K562 (cell line): ENCODE measurements around the gene KCNG1. TPM values are rescaled to one million over a fixed set of nuclear protein-coding genes. Genes with fewer than 3 reads are reported as not detected.

Experiments used
- ATAC-seq: fragments of 200-7000 bp; cut with Tn5 transposase; 3 replicates; pipeline ENCODE4 v1.9.1; 2020; ENCODE audit warnings: moderate library complexity
- BruUV-seq: library from RNA; stranded (reverse); fragments of 400-500 nt; replicated peaks from 2 replicates; lab custom pipeline; 2021; lab: Mats Ljungman, UMichigan
- CTCF ChIA-PET: fragments of 300-600 bp; formaldehyde crosslinking; extraction: SDS; loops from one replicate; lab custom pipeline; 2021; ENCODE audit warnings: low intra/inter-chr PET ratio; lab: Yijun Ruan, JAX
- POLR2A ChIA-PET: fragments of 300-600, 350-650 bp; sonication (Branson Sonifier 250); formaldehyde crosslinking; extraction: SDS; loops from one replicate; lab custom pipeline; 2021; ENCODE audit warnings: antibody characterized with exemption, inconsistent platforms; lab: Yijun Ruan, JAX
- DNase-seq, 4 experiments: peaks; one replicate each; pipeline versions ENCODE4 v3.0.0 to v3.0.0-alpha.2; 2011 to 2018; ENCODE audit warnings: low spot score in 3 of 4, mixed read lengths in 3 of 4; ENCODE audit errors: extremely low read depth in 1 of 4
- FAIRE-seq: peaks from 2 replicates; lab custom pipeline; 2011; peaks lifted over from hg19 to GRCh38; lab: Jason Lieb, UNC
- H2AFZ ChIP-seq: 2 replicates; pipeline ENCODE4 v1.6.0; 2011; ENCODE audit warnings: low read depth, low read length, control low read depth, inconsistent platforms
- H3K27ac ChIP-seq: fragments of 200-600 bp; 3 replicates; pipeline ENCODE4 v1.8.0; 2011; ENCODE audit warnings: low read depth, mild to moderate bottlenecking, control low read depth, inconsistent platforms, low read length, moderate library complexity, mixed read lengths; ENCODE audit errors: extremely low read depth
- H3K27me3 ChIP-seq, 2 experiments: fragments of 300-600 bp in 1 of 2; 2 replicates in 1 of 2; 3 replicates in 1 of 2; pipeline versions ENCODE4 v1.6.0 to v1.8.0; 2011; ENCODE audit warnings: inconsistent platforms in 2 of 2, low read length in 2 of 2, mild to moderate bottlenecking in 1 of 2, mixed read lengths in 1 of 2, moderate library complexity in 1 of 2; ENCODE audit not compliant: control insufficient read depth in 2 of 2, insufficient read depth in 2 of 2
- H3K36me3 ChIP-seq: fragments of 300-600 bp; 3 replicates; pipeline ENCODE4 v1.8.0; 2011; ENCODE audit warnings: mild to moderate bottlenecking, low read length, inconsistent platforms; ENCODE audit not compliant: control insufficient read depth, insufficient read depth
- H3K4me1 ChIP-seq, 2 experiments: fragments of 200-600 bp in 1 of 2; replicated peaks in 1 of 2; 2 replicates in 1 of 2; 3 replicates in 1 of 2; pipeline versions ENCODE4 v1.5.1 to v1.8.0; 2011; ENCODE audit warnings: inconsistent platforms in 2 of 2, low read length in 2 of 2, mild to moderate bottlenecking in 1 of 2, mixed read lengths in 1 of 2, moderate library complexity in 1 of 2; ENCODE audit not compliant: control insufficient read depth in 2 of 2, insufficient read depth in 2 of 2
- H3K4me2 ChIP-seq: 2 replicates; pipeline ENCODE4 v1.6.1; 2011; ENCODE audit warnings: low read length, control low read depth, inconsistent platforms, mixed read lengths; ENCODE audit not compliant: insufficient read depth
- H3K4me3 ChIP-seq: fragments of 200-600 bp; sonication (generic), shearing (Covaris generic); 2 replicates; pipeline ENCODE4 v1.5.1; 2016; ENCODE audit warnings: control low read depth, inconsistent platforms
- H3K79me2 ChIP-seq: fragments of 200-600 bp; 3 replicates; pipeline ENCODE4 v1.8.0; 2011; ENCODE audit warnings: low read length, inconsistent platforms; ENCODE audit not compliant: control insufficient read depth, insufficient read depth
- H3K9ac ChIP-seq, 2 experiments: 2 replicates each; pipeline versions ENCODE4 v1.6.0 to v1.6.1; 2011; ENCODE audit warnings: low read depth in 2 of 2, low read length in 2 of 2, control low read depth in 1 of 2, inconsistent platforms in 1 of 2, mild to moderate bottlenecking in 1 of 2, mixed read lengths in 1 of 2; ENCODE audit not compliant: insufficient read depth in 1 of 2
- H3K9me1 ChIP-seq: one replicate; pipeline ENCODE4 v1.6.0; 2011; ENCODE audit warnings: inconsistent platforms, mild to moderate bottlenecking, low read length, moderate library complexity; ENCODE audit not compliant: control insufficient read depth, insufficient read depth
- H3K9me3 ChIP-seq: replicated peaks from 2 replicates; pipeline ENCODE4 v1.5.1; 2011; ENCODE audit warnings: low read depth, low read length, inconsistent platforms; ENCODE audit not compliant: control insufficient read depth, insufficient read depth
- H4K20me1 ChIP-seq: replicated peaks from 2 replicates; pipeline ENCODE4 v1.6.1; 2011; ENCODE audit warnings: low read length, inconsistent platforms, mixed read lengths; ENCODE audit not compliant: control insufficient read depth, insufficient read depth
- DNMT1 ChIP-seq: fragments of 450-650 bp; IDR thresholded peaks from 2 replicates; pipeline ENCODE4 v1.6.1; 2016; ENCODE audit warnings: antibody characterized with exemption, mild to moderate bottlenecking
- ESRRA ChIP-seq: fragments of 450-650 bp; IDR thresholded peaks from 2 replicates; pipeline ENCODE4 v1.6.1; 2014; ENCODE audit warnings: low read depth, mild to moderate bottlenecking, moderate library complexity, borderline replicate concordance
- HMG20B ChIP-seq: fragments of 250-450 bp; sonication (Bioruptor Pico); IDR thresholded peaks from 2 replicates; pipeline ENCODE4 v1.5.0; 2021; ENCODE audit warnings: mild to moderate bottlenecking
- ILF3 ChIP-seq: fragments of 450-650 bp; IDR thresholded peaks from 2 replicates; pipeline ENCODE4 v1.6.1; 2018; ENCODE audit warnings: antibody characterized with exemption, mild to moderate bottlenecking, moderate library complexity, borderline replicate concordance
- JUND ChIP-seq, 2 experiments: IDR thresholded peaks; 2 replicates in 1 of 2; 3 replicates in 1 of 2; pipeline ENCODE4 v1.6.1; 2011; ENCODE audit warnings: borderline replicate concordance in 2 of 2, low read depth in 2 of 2, low read length in 2 of 2, improper control_type of control experiment in 1 of 2, missing biosample characterization in 1 of 2, missing genetic modification characterization in 1 of 2, missing genetic modification reagents in 1 of 2
- NONO ChIP-seq, 2 experiments: fragments of 200-400 bp in 1 of 2; fragments of 450-650 bp in 1 of 2; formaldehyde crosslinking in 1 of 2; IDR thresholded peaks; 2 replicates each; pipeline ENCODE4 v1.6.1; 2017; ENCODE audit warnings: low read depth in 2 of 2, mild to moderate bottlenecking in 2 of 2, moderate library complexity in 2 of 2, low read length in 1 of 2
- PRPF4 ChIP-seq: fragments of 200-400 bp; formaldehyde crosslinking; IDR thresholded peaks from one replicate; pipeline ENCODE4 v1.6.1; 2017; ENCODE audit warnings: low read length, low read depth, mild to moderate bottlenecking; ENCODE audit not compliant: insufficient read depth, poor library complexity, severe bottlenecking
- RUNX1 ChIP-seq: sonication (generic); IDR thresholded peaks from 2 replicates; pipeline ENCODE4 v1.6.1; 2016; ENCODE audit warnings: antibody characterized with exemption, low read depth
- TAF15 ChIP-seq: fragments of 200-400 bp; formaldehyde crosslinking; IDR thresholded peaks from 2 replicates; pipeline ENCODE4 v1.6.1; 2017; ENCODE audit warnings: mild to moderate bottlenecking, low read depth, low read length, moderate library complexity
- ZNF551 ChIP-seq: fragments of 250-450 bp; sonication (Bioruptor Pico); IDR thresholded peaks from 2 replicates; pipeline ENCODE4 v1.5.0; 2021; ENCODE audit warnings: mild to moderate bottlenecking, moderate library complexity
- in situ Hi-C: fragments of 300-500 bp; cut with MboI; formaldehyde crosslinking; loops from 4 replicates; pipeline ENCODE4 v1.15.0; 2018; ENCODE audit warnings: inconsistent platforms, mixed read lengths
- intact Hi-C: fragments of 100-400 bp; cut with micrococcal nuclease; formaldehyde crosslinking; loops from 2 replicates; pipeline ENCODE4 v1.14.2; 2022
- polyA plus RNA-seq, 8 experiments: library from polyadenylated mRNA; depleted of rRNA in 4 of 8; stranded (reverse) in 5 of 8; unstranded in 3 of 8; fragments of >200 nt; fragmentation: Nextera tagmentation in 2 of 8; fragmentation: Illumina TruSeq in 1 of 8; extraction: Ambion mirVana in 2 of 8; extraction: Trizol in 1 of 8; gene quantifications; 2 replicates each; pipeline versions ENCODE4 v1.2.1 to v1.2.3, GENCODE V29; 2011 to 2014; ENCODE audit warnings: inconsistent platforms in 1 of 8, missing spikeins in 1 of 8
- total RNA-seq, 7 experiments: library from RNA; depleted of rRNA in 6 of 7; stranded (reverse); fragments of >200 nt in 6 of 7; fragmentation: Illumina TruSeq in 2 of 7; extraction: Trizol in 2 of 7; gene quantifications; 2 replicates each; pipeline versions ENCODE4 v1.2.1 to v1.2.3, GENCODE V29; 2011 to 2021; ENCODE audit warnings: low replicate concordance in 1 of 7
- TF ChIP-seq, protein P1 (sequence below): IDR thresholded peaks from 3 replicates; pipeline ENCODE4 v1.6.1; 2011; ENCODE audit warnings: borderline replicate concordance, mild to moderate bottlenecking; ENCODE audit not compliant: insufficient read length, insufficient read depth

KCNG1 gene
- total and polyA plus RNA-seq, 9 of the 15 experiments (the other 6 are each of a cell fraction or from before 2014, with no cell fraction given): 0.06 to 1.5 (median 0.22) TPM; not detected in 2

DNA sequence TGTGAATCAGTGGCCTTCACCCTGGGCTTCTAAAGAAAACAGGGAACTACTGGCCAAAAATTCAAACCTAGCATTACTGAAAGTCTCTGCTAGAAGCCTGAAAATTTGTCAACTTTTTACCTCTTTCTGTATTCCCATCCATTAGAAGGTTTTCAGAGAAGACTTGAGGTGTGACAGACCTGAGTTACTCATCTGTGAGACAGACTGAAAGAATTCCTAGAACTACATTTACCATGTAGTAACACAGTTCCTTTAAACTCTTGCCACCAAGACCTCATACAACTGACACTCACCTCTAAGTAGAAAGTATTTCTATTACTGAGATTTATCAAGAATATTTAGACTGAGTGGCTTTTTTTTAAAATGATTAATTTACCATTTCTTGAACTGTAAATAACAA, 69.1 kb downstream of the KCNG1 start:
- no peak for FAIRE-seq
- Histone ChIP-seq H3K27ac (no peak overlapping the region), H3K4me2 (no peak overlapping the region), H2AFZ (no peak overlapping the region), H3K4me3 (no peak overlapping the region), H3K36me3 (peaks cover 69% of the 10 kb centered on the region), H3K9me3 (no peaks in the 10 kb centered on the region), H3K4me1 (peaks cover 4 to 7% of the 10 kb centered on the region in 2 experiments; a peak in 2 of 5 replicates), H3K79me2 (peaks cover 68% of the 10 kb centered on the region), H3K27me3 (no peaks in the 10 kb centered on the region), H4K20me1 (peaks cover 20% of the 10 kb centered on the region), H3K9me1 (no peaks in the 10 kb centered on the region), H3K9ac (no peak overlapping the region)
- DNase-seq: no peak
- no TSS peak for BruUV-seq
- ChIA-PET CTCF (no interaction called here), POLR2A (no interaction called here)
- intact Hi-C loops (no loop called here), in situ Hi-C loops (no loop called here)
- no peak for ATAC-seq
- TF ChIP-seq PRPF4: no peak
- TF ChIP-seq NONO (IDR thresholded peaks at IDR 0.05; ENCODE audit: low read depth in 2 of 2, low read length in 1 of 2): no peak
- no peak for TF ChIP-seq ILF3
- no peak for TF ChIP-seq RUNX1
- no peak for TF ChIP-seq TAF15
- TF ChIP-seq JUND (IDR thresholded peaks at IDR 0.05; ENCODE audit: borderline replicate concordance, low read depth, low read length): no peak
- no peak for TF ChIP-seq JUND (tag; IDR thresholded peaks at IDR 0.05; ENCODE audit: borderline replicate concordance, low read depth, low read length)
- no peak for TF ChIP-seq ZNF551
- TF ChIP-seq HMG20B (CRISPR knock-in tag): no peak
- no peak for TF ChIP-seq ESRRA
- TF ChIP-seq, protein P1, sequence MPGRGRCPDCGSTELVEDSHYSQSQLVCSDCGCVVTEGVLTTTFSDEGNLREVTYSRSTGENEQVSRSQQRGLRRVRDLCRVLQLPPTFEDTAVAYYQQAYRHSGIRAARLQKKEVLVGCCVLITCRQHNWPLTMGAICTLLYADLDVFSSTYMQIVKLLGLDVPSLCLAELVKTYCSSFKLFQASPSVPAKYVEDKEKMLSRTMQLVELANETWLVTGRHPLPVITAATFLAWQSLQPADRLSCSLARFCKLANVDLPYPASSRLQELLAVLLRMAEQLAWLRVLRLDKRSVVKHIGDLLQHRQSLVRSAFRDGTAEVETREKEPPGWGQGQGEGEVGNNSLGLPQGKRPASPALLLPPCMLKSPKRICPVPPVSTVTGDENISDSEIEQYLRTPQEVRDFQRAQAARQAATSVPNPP: no peak
- no peak for TF ChIP-seq DNMT1
